Endothelial cell of umbilical vein (primary cell): Measurements from ENCODE around the gene TEKTIP1. TPM values are rescaled to one million over a fixed set of nuclear protein-coding genes. Genes with fewer than 3 reads are reported as not detected.

Source experiments
- BruUV-seq: library from RNA; stranded (reverse); fragments of 400-500 nt; replicated peaks from 2 replicates; lab custom pipeline; 2021; lab: Mats Ljungman, UMichigan
- CTCF ChIA-PET: fragments of 300-600, 350-600 bp; sonication (Branson Sonifier 250); formaldehyde crosslinking; loops from one replicate; lab custom pipeline; 2021; ENCODE audit warnings: antibody characterized with exemption, inconsistent platforms; lab: Charles Lee
- POLR2A ChIA-PET: fragments of 300-600, 350-600 bp; sonication (Branson Sonifier 250); formaldehyde crosslinking; loops from one replicate; lab custom pipeline; 2021; ENCODE audit warnings: antibody characterized with exemption, inconsistent platforms; lab: Charles Lee
- DNase-seq: peaks from one replicate; pipeline ENCODE4 v3.0.0-alpha.2; 2011; ENCODE audit warnings: low read depth, low spot score
- FAIRE-seq: peaks from 2 replicates; lab custom pipeline; 2011; peaks lifted over from hg19 to GRCh38; lab: Jason Lieb, UNC
- H2AFZ ChIP-seq: 2 replicates; pipeline ENCODE4 v1.6.0; 2012; ENCODE audit warnings: low read depth, low read length, control low read depth, inconsistent platforms
- H3K27ac ChIP-seq: 2 replicates; pipeline ENCODE4 v1.5.1; 2011; ENCODE audit warnings: low read depth, mild to moderate bottlenecking, control low read depth, low read length, moderate library complexity; ENCODE audit not compliant: insufficient read depth
- H3K27me3 ChIP-seq, 2 experiments: 2 replicates each; pipeline versions ENCODE4 v1.6.0 to v1.6.1; 2011; ENCODE audit warnings: low read length in 2 of 2, mixed read lengths in 1 of 2; ENCODE audit not compliant: control insufficient read depth in 2 of 2, insufficient read depth in 2 of 2
- H3K36me3 ChIP-seq, 2 experiments: 2 replicates in 1 of 2; 3 replicates in 1 of 2; pipeline ENCODE4 v1.5.1; 2011; ENCODE audit warnings: low read length in 2 of 2, mild to moderate bottlenecking in 1 of 2, moderate library complexity in 1 of 2; ENCODE audit not compliant: control insufficient read depth in 2 of 2, insufficient read depth in 2 of 2; ENCODE audit errors: extremely low read depth in 1 of 2
- H3K4me1 ChIP-seq: 3 replicates; pipeline ENCODE4 v1.5.1; 2011; ENCODE audit warnings: mild to moderate bottlenecking, low read length; ENCODE audit not compliant: control insufficient read depth, insufficient read depth; ENCODE audit errors: extremely low read depth
- H3K4me2 ChIP-seq: 2 replicates; pipeline ENCODE4 v1.6.1; 2011; ENCODE audit warnings: low read length, control low read depth, mixed read lengths; ENCODE audit not compliant: insufficient read depth
- H3K4me3 ChIP-seq, 3 experiments: fragments of 200-600 bp in 1 of 3; sonication (generic), shearing (Covaris generic) in 1 of 3; replicated peaks in 1 of 3; 2 replicates each; pipeline ENCODE4 v1.5.1; 2011 to 2016; ENCODE audit warnings: control low read depth in 3 of 3, low read length in 3 of 3, mild to moderate bottlenecking in 2 of 3, inconsistent platforms in 1 of 3, low read depth in 1 of 3, moderate library complexity in 1 of 3; ENCODE audit not compliant: insufficient read depth in 1 of 3
- H3K79me2 ChIP-seq: 2 replicates; pipeline ENCODE4 v1.6.0; 2012; ENCODE audit warnings: low read length, inconsistent platforms; ENCODE audit not compliant: control insufficient read depth, insufficient read depth
- H3K9ac ChIP-seq: replicated peaks from 2 replicates; pipeline ENCODE3; 2011; ENCODE audit warnings: low read length, control low read depth; ENCODE audit not compliant: insufficient read depth; ENCODE audit errors: extremely low read depth
- H3K9me1 ChIP-seq: replicated peaks from 3 replicates; pipeline ENCODE4 v1.6.0; 2011; ENCODE audit warnings: mild to moderate bottlenecking, low read length; ENCODE audit not compliant: control insufficient read depth, insufficient read depth; ENCODE audit errors: extremely low read depth
- H3K9me3 ChIP-seq: replicated peaks from 2 replicates; pipeline ENCODE4 v1.5.1; 2012; ENCODE audit warnings: low read length, inconsistent platforms; ENCODE audit not compliant: control insufficient read depth, insufficient read depth
- H4K20me1 ChIP-seq: replicated peaks from 2 replicates; pipeline ENCODE3; 2011; ENCODE audit warnings: mild to moderate bottlenecking, low read length; ENCODE audit not compliant: control insufficient read depth, insufficient read depth; ENCODE audit errors: extremely low read depth
- EZH2 ChIP-seq: IDR thresholded peaks from 2 replicates; pipeline ENCODE4 v1.6.1; 2012; ENCODE audit warnings: borderline replicate concordance, low read depth, mild to moderate bottlenecking, moderate library complexity, low read length, inconsistent platforms; ENCODE audit not compliant: severe bottlenecking
- FOS ChIP-seq: IDR thresholded peaks from 2 replicates; pipeline ENCODE4 v1.6.1; 2011; ENCODE audit warnings: mild to moderate bottlenecking, low read length, moderate library complexity, borderline replicate concordance; ENCODE audit not compliant: insufficient read depth
- GATA2 ChIP-seq: IDR thresholded peaks from 2 replicates; pipeline ENCODE4 v1.7.0; 2011; ENCODE audit warnings: low read depth, mild to moderate bottlenecking, moderate library complexity, mixed read lengths, low read length; ENCODE audit not compliant: insufficient read length, insufficient read depth
- JUN ChIP-seq: IDR thresholded peaks from 2 replicates; pipeline ENCODE4 v1.6.1; 2011; ENCODE audit warnings: borderline replicate concordance, low read depth; ENCODE audit not compliant: insufficient read length, insufficient read depth
- MYC ChIP-seq: IDR thresholded peaks from one replicate; pipeline ENCODE4 v1.6.1; 2011; ENCODE audit warnings: mild to moderate bottlenecking, low read depth, low read length
- POLR2AphosphoS5 ChIP-seq: IDR thresholded peaks from 2 replicates; pipeline ENCODE4 v1.6.1; 2012; ENCODE audit warnings: low read depth, mild to moderate bottlenecking, control low read depth, low read length, moderate library complexity; ENCODE audit not compliant: insufficient read depth
- dilution Hi-C: fragments of 300-500 bp; cut with MboI; formaldehyde crosslinking; loops from one replicate; pipeline ENCODE4 v1.15.0; 2019; ENCODE audit warnings: low sequenced_read_pairs; ENCODE audit not compliant: extremely low pct_ligation_motif_present
- intact Hi-C: fragments of 100-400 bp; cut with micrococcal nuclease; formaldehyde crosslinking; loops from one replicate; pipeline ENCODE4 v1.10.0; 2022
- polyA plus RNA-seq, 4 experiments: library from polyadenylated mRNA; depleted of rRNA in 3 of 4; stranded (reverse) in 3 of 4; unstranded in 1 of 4; fragments of >200 nt; gene quantifications; 2 replicates each; pipeline versions ENCODE4 v1.2.1 to v1.2.3, GENCODE V29; 2011 to 2012; ENCODE audit warnings: missing spikeins in 1 of 4
- total RNA-seq: library from RNA; stranded (reverse); gene quantifications from 2 replicates; pipeline ENCODE4 v1.2.3, GENCODE V29; 2021
- TF ChIP-seq, protein P1 (sequence below): IDR thresholded peaks from 2 replicates; pipeline ENCODE4 v1.6.1; 2011; ENCODE audit not compliant: insufficient read depth, insufficient read length
- TF ChIP-seq, protein P2 (sequence below), 2 donors: IDR thresholded peaks; 1 replicate in 1 of 2; 2 replicates in 1 of 2; pipeline ENCODE4 v1.5.1; 2011; ENCODE audit warnings: low read length in 2 of 2, mild to moderate bottlenecking in 2 of 2, moderate library complexity in 2 of 2, control low read depth in 1 of 2, inconsistent platforms in 1 of 2, low read depth in 1 of 2; ENCODE audit not compliant: insufficient read depth in 1 of 2; ENCODE audit errors: extremely low read depth in 1 of 2

TEKTIP1 gene
- total and polyA plus RNA-seq, 2 donors (not counting 3 experiments of a cell fraction or from before 2014, with no cell fraction given) = 0.73 TPM; not detected in 1

DNA sequence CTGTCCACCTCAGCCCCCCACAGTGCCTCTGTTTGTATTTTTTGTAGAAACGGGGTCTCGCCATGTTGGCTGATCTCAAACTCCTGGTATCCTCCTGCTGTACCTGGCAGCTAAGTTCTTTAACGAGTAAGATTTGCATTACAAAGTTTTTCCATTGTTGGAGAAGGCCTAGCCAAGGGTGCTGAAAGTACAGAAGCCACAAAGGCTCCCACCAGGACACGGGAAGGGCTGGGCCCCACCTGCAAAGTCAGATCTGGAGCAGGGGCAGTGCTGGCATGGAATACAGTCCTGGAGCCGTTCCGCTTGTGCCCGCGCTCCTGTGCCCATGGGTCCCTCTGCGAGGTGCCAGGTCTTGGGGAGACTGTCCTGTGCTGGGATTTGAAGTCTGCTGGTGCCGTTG lies 20.7 kb upstream of the TEKTIP1 start:
- POLR2A ChIA-PET = no interaction called here
- intact Hi-C loops = no loop called here

More for the DNA sequence above, 20.7 kb upstream of the TEKTIP1 start:
- no TSS peak for BruUV-seq
- Histone ChIP-seq H3K27ac (no peak overlapping the region), H3K9me3 (no peaks in the 10 kb centered on the region), H3K4me1 (no peaks in the 10 kb centered on the region), H2AFZ (no peak overlapping the region), H3K4me2 (no peak overlapping the region), H3K4me3 (no peak overlapping the region), H3K36me3 (peaks cover 0 to 24% of the 10 kb centered on the region in 2 experiments), H3K27me3 (no peaks in the 10 kb centered on the region), H3K9ac (no peak overlapping the region), H4K20me1 (no peaks in the 10 kb centered on the region), H3K79me2 (peaks cover 80% of the 10 kb centered on the region), H3K9me1 (no peaks in the 10 kb centered on the region)
- dilution Hi-C loops = no loop called here
- no peak for DNase-seq
- no peak for TF ChIP-seq JUN
- no peak for TF ChIP-seq GATA2
- no peak for TF ChIP-seq EZH2
- TF ChIP-seq FOS = no peak
- TF ChIP-seq, protein P1, sequence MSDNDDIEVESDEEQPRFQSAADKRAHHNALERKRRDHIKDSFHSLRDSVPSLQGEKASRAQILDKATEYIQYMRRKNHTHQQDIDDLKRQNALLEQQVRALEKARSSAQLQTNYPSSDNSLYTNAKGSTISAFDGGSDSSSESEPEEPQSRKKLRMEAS = no peak
- no peak for TF ChIP-seq POLR2AphosphoS5
- no peak for TF ChIP-seq MYC
- TF ChIP-seq, protein P2, sequence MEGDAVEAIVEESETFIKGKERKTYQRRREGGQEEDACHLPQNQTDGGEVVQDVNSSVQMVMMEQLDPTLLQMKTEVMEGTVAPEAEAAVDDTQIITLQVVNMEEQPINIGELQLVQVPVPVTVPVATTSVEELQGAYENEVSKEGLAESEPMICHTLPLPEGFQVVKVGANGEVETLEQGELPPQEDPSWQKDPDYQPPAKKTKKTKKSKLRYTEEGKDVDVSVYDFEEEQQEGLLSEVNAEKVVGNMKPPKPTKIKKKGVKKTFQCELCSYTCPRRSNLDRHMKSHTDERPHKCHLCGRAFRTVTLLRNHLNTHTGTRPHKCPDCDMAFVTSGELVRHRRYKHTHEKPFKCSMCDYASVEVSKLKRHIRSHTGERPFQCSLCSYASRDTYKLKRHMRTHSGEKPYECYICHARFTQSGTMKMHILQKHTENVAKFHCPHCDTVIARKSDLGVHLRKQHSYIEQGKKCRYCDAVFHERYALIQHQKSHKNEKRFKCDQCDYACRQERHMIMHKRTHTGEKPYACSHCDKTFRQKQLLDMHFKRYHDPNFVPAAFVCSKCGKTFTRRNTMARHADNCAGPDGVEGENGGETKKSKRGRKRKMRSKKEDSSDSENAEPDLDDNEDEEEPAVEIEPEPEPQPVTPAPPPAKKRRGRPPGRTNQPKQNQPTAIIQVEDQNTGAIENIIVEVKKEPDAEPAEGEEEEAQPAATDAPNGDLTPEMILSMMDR (IDR thresholded peaks at IDR 0.05; ENCODE audit: extremely low read depth in 1 of 2, insufficient read depth in 1 of 2, low read depth in 1 of 2, low read length in 2 of 2) = no peak
- CTCF ChIA-PET = interaction anchor here (1.2 kb wide), 1 partner anchor 27 kb away, joined by 3 read pairs; no protein-coding TSS in a partner anchor
- no peak for FAIRE-seq
